Cardiac septum (tissue), 1 donor: ENCODE results near the gene PARM1. TPM values are rescaled to one million over a fixed set of nuclear protein-coding genes. Genes with fewer than 3 reads are reported as not detected.

Experiments
- DNase-seq: peaks from one replicate; pipeline ENCODE4 v3.0.0-alpha.2; 2020; ENCODE audit warnings: low spot score
- intact Hi-C: fragments of 100-400 bp; cut with DNase I; formaldehyde crosslinking; loops from one replicate; pipeline ENCODE4 v1.14.0; 2022
- total RNA-seq: library from RNA; stranded (reverse); fragmentation: NEBNext Ultra II Directional; extraction: Animal tissue kit (Norgen Biotek cat#: 25700); gene quantifications from one replicate; pipeline ENCODE4 v1.2.1, GENCODE V29; 2021
- donor health status: DM: no; HTN: no; CAD: no.

PARM1 gene
- total RNA-seq, 1 donor from 2014 or later: 74.4 TPM

GRCh38 chr4:74934016-74934831 is 1.3 kb downstream of the PARM1 start:
- intact Hi-C loops: loop anchor here (2.0 to 10.0 kb wide), 4 partner anchors 37 to 581 kb away; partner anchors contain the start of genes RCHY1 and THAP6
- peak; percentile 76 for DNase-seq

DNA sequence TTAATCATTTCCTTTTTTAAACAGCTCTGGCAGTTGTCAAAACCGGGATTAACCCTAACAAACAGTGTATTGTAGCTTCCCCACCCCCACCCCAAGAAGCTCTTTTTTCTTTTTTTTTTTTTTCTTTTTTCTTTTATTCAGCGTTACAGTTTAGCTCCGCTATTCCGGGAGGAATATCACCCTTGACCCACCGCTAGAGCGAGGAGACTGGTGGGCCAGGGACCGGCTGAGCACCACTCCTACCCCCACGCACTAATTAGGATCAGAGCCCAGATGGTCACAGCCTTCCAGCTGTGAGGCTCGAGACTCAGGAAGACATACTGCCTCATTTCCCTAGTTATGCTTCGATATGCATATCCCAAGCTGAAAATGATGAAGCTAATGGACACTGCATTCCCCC is 2.0 kb downstream of the PARM1 start:
- DNase-seq: no peak
- intact Hi-C loops: loop anchor here (2.0 to 10.0 kb wide), 4 partner anchors 36 to 580 kb away; partner anchors contain the start of genes RCHY1 and THAP6

DNA sequence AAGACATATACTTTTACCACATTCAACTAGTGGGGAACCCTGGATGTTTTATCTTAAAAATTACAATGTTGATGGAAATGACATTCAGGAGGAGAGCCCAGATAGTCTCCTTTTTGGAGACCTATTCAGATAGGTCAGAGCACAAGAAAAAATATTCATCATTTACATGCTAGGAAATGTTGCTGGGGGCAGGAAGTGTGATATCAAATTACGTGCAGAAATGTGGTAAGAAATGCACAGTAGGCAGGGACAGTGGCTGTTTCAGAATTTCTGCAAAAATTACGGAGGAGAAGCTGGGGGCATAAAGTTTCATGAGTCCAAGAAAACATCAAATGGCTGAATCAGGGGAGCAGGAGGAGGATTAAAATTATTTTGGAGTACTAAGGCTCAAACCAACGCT is 8.2 kb downstream of the PARM1 start:
- intact Hi-C loops: no loop called here
- DNase-seq: no peak

DNA sequence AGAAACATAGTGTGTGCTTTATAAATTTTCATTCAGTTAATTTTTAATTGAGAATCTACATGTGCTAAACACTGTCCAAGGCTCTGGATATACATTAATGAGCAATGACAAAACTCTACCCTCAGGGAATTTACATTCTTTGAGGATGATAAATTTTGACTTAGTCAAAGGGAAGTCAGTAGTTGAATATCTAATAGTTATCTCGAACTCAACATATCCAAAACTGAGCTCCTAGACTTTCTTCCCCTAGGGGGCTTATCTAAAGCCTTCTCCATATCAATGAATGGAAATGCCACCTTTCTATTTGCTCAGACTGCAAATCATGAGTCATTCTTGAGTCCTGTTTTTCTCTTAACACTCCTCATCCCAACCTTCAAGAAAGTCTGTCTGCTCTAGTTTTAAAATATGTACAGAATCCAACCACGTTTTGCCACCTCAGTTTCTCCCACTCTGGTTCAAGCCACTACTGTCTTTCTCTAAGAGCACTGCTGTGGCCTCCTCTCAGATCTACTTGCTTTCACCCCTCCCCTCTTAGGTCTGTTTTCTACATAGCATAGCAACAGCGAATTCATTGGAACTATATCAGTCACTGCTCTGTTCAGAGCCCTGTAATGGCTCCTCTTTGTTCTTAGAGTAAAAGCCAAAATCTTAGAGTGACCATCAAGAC is 9.5 kb downstream of the PARM1 start:
- DNase-seq: no peak
- intact Hi-C loops: no loop called here

- DNase-seq: no peak
- intact Hi-C loops: no loop called here
Observed at GRCh38 chr4:74942918-74943253, 10.0 kb downstream of the PARM1 start.

- intact Hi-C loops: no loop called here
- DNase-seq: no peak
Observed at GRCh38 chr4:74944354-74944793, 11.5 kb downstream of the PARM1 start.

DNA sequence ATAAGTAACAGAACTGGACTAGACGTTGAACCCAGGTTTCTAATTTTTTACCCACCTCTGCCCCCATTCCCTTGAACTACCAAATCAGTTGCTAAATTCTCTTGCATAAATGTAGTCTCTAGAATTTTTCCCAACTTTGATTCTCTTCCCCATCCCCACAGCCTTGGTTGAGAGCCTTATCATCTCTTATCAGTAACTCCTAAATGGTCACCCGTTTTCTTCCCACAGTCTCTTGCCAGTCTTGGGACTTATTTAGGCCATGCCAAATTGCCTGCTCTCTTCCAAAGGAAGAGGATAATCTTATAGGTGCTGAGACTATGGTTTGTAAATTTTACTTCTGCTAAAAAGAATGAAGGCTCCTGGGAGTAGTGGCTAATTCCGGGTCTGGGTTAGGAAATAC is 13.3 kb downstream of the PARM1 start:
- intact Hi-C loops: no loop called here
- no peak for DNase-seq

DNA sequence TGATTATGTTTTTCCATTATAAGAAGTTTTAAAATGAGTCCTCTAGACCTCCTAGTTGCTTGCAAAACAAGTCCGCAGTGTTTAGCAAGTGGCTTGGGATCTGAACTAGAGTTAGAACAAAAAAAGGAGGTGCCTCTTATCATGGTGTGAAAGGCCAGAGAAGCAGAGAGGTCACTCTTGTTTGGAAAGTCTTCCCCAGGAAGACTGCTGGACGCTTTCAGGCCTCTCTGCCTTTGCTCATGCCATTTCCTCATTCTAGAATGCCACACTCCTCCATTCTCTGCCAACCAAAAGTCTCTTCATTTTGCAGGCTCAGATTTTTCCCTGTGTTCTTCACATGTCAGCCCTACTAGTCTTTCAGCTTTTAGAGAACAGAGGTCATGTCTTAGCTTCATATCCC is 14.9 kb downstream of the PARM1 start:
- intact Hi-C loops: no loop called here
- no peak for DNase-seq

- intact Hi-C loops: no loop called here
Observed at GRCh38 chr4:74948236-74948635, 15.3 kb downstream of the PARM1 start.

DNA sequence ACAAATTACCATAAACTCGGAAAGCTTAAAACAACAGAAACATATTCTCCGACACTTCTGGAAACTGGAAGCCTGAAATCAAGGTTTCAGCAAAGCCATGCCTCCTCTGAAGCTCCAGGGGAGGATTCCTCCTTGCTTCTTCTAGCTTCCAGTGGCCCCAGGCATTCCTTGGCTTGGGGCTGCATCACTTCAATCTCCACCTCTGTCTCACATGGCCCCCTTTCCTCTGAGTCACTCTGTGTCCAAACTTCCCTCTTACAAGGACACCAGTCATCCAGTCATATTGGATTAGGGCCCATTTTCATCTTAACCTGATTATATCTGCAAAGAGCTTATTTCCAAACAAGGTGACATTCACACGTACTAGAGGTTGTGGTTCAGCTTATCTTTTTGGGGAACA is 17.3 kb downstream of the PARM1 start:
- DNase-seq: no peak
- intact Hi-C loops: no loop called here

More at GRCh38 chr4:74948236-74948635, 15.3 kb downstream of the PARM1 start:
- no peak for DNase-seq

GRCh38 chr4:74950882-74951281 is 18.0 kb downstream of the PARM1 start:
- DNase-seq: no peak
- intact Hi-C loops: no loop called here

GRCh38 chr4:74953647-74954046 is 20.7 kb downstream of the PARM1 start:
- intact Hi-C loops: no loop called here
- no peak for DNase-seq

DNA sequence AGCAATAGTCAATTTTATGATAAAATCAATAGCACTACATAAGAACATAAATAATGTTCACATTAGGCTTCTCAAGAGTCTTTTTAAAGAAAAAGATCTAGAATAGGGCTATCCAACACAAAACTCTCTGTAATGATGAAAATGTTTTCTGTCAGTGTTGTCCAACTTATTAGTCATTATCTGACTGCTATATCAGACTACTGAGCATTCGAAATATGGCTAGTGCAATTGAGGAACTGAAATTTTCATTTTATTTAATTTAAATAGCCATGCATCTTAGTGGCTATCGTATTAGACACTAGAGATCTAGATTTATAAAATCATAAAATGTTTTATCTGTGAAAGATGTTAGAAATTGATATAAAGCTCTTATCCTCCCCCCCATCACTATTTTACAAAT is 26.0 kb downstream of the PARM1 start:
- DNase-seq: no peak
- intact Hi-C loops: no loop called here

DNA sequence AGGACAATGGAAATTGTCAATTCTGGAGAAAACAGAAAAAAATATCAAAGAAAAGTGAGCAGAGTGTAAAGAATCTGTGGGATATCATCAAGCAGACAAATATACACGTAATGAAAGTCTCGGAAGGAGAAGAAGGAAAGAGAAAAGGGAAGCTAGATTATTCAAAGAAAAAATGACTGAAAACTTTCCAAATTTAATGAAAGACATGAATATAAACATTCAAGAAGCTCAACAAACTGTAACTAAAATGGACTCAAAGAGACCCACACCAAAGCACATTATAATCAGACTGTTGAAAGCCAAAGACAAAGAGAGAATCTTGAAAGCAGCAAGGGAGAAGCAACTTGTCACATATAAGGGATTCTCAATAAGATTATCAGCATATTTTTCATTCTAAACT is 28.3 kb downstream of the PARM1 start:
- no peak for DNase-seq
- intact Hi-C loops: no loop called here

GRCh38 chr4:74962584-74962983 is 29.7 kb downstream of the PARM1 start:
- intact Hi-C loops: no loop called here
- DNase-seq: no peak

DNA sequence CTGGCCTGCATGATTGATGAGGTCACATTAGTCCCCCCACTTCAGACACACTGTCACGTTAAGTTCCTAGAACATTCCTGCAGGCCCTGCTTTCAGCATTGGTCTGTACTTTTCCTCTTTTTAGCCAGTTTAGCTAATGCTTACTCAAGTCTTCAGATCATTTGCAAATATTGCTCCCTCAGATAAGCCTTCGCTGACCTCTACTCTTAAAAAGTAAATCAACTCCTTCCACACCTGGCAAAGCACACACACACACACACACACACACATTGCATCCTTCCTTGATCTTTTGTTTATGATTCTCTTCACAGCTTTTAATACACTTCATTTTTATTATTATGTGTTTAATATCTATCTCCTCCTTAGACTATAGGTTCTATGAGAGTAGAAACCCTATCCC is 31.4 kb downstream of the PARM1 start:
- intact Hi-C loops: no loop called here
- no peak for DNase-seq

DNA sequence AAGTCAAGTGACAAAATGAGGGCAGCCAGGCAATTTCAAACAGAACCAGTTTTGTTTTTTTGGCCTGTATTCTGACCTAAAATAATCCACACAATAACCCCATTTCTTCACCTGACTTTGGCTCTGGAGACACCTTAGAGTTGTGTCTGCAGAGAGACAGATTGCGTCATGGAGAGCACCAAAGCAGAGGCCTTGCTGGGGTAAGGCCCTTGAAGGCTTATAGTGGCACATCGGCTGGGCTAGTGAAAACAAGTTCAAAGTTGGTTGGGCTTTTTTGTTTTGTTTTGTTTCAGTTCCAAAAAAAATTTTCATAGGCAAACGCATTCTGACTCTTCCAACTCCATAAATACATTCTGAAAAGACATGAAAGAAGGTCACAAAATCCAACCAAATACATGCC is 34.4 kb downstream of the PARM1 start:
- intact Hi-C loops: no loop called here

GRCh38 chr4:74968456-74969164 is 35.7 kb downstream of the PARM1 start:
- no peak for DNase-seq
- intact Hi-C loops: no loop called here

More for the DNA sequence above, 34.4 kb downstream of the PARM1 start:
- DNase-seq: no peak

- intact Hi-C loops: loop anchor here (2.0 to 5.0 kb wide), 2 partner anchors 35 to 48 kb away; no protein-coding TSS in a partner anchor
- no peak for DNase-seq
Observed at GRCh38 chr4:74969507-74970474, 36.9 kb downstream of the PARM1 start.
